GM21717 (cell line): ENCODE data around the gene SSTR3.

Experiments
- ATAC-seq: cut with Tn5 transposase; IDR thresholded peaks from one replicate; pipeline ENCODE4 v1.9.1; 2021; ENCODE audit warnings: mild to moderate bottlenecking, moderate library complexity; ENCODE audit not compliant: unreplicated experiment

Gene SSTR3

DNA sequence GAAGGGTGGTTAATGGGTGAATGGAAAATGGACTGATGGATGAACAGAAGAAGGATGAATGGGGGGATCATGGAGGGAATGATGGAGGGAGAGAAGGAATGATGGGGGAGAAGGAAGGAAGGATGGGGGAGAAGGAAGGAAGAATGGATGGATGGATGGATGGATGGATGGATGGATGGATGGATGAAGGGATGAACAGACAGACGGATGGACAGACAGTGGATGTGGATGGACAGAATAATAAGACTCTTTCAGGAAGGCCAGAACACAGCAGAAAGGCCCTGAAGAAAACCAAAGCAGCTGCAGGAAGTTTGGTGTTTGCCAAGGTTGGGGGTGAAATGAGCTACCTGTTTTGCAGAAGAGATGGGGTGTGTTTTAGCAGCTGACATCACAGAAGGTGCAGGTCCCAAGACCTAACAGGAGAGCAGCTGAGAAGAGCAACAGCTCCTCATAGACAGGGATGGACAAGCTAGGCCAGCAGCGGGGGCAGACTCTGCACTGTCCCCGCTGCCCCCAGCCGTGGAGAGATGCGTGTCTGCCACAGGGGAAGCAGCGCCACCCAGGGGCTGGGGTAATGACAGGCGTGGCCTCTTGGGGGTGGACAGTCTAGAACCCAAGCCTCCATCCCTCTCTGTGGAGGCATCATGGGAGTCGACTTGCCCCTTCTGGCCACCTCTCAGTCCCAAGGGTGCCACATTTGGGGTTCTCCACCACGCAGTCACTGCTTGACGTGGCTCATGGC lies 42.2 kb downstream of the SSTR3 start:
- ATAC-seq, result no peak

DNA sequence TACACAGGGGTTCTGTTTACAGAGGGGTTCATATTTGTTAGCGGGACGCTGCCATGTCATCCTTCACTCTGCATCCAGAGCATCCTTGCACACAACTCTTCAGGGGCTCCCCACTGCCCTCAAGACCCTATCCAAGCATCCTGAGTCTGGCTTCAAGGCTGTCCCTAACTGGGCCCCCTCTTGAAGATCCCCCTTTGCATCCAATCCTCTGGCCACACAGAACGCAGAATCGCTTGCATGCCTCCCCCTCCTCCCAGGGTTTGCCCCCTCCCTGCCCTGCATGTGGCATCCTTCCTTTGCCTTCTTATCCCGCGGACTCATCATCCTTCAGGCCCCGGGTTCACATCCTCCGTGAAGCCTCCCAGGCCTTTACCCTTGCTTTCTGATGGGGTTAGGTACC lies 42.9 kb downstream of the SSTR3 start:
- no peak for ATAC-seq

DNA sequence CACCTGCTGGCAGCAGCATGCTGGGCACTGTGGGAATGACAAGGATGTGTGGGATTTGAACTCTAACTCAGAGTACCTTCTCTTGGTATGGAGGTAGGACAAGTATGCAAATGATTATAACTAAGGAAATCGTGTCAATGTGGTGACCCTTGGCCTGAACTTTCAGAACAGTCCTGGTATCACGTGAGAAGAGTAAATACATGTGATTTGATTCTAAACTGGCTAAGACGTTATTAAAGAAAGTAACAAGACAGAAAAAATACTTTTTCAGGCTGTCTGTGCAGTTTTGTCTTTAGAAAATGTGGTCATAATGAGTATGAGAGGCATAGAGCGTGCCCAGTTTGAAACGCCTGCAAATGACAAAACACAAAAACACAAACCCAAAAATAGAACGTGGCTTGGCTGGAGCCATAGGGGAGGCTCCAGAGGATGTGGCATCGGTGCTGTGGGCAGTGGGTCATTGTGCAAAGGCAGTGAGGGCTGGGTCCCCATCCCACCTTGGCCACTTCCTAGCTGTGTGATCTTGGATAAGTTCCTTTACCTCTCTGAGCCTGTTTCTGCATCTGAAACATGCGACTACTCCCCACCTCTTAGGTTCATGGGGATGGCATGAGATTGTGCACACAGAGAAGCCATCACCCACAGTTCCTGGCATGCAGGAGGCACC lies 44.2 kb downstream of the SSTR3 start:
- no peak for ATAC-seq

DNA sequence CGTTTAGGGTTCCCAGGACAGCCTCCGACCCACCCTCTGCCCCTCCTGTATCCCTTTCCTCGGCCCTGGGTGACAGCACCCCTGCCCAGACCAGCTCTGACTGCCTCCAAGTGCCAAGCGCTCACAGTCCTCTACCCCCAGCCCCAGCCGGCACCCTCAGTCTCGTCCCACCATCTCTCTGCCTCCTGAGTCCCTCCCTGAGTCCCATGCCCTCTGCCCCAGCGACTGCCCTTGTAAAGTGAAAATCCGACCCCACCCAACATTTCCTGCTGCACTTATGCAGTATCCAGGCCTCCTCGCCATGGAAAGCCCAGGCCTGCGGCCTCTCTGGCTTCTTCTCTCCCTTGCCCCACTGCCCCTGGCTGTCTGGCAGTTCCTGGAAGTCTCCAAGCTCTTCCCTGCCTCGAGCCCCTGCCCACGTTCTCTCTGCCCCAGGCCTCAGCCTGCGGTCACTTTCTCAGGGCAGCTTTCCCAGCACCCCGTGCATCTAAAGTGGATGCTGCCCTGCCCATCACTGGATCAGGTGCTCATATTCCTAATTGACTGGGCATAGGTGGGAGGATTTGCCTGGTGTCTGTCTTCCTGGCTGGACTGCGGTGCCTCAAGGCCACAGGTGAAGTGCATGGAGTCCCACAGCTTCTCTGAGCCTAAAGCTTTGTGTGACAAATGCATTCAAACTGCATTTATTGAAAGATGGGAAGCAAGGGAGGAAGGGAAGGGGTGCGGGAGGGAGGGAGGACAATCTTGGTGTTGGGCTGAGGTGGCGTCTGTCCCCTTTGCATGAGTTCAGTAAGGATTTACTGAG lies 44.9 kb downstream of the SSTR3 start:
- ATAC-seq, result no peak

- ATAC-seq, result no peak
Measured at GRCh38 chr22:37166675-37167066, 45.6 kb downstream of the SSTR3 start.

DNA sequence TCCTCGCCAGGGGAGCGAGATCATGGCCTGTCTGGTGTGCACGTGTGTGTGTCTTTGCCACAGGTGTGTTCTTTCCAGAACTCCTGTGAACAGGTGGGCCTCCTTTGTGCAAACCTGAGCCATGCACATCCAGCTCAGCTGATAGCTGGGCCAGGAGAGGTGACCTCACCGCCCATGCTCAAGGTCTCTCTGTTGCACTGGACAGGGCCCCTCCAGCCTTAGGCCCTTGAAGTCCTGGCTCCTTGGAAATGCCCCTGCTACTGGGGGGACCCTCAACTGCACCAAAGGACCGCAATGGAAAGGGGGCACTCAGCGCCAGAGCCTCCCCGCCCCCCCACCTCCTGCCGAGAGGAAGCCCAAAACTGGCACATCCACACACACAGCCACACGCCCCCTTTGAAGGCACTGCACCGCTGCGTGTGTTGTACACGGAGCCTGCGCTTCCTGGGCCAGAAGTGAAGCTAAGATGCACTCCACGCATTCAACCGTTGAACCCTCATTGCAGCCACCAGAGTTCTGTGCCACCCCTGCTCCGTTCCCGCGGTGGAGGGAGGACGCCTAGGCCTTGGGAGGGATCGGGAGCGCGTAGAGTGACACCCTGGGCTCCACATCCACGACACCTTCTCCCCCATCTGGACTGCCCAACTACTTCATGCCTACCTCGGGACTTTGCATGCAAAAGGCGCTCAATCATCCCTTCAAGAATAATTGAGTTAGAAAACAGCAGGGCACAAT lies 46.2 kb downstream of the SSTR3 start:
- ATAC-seq, result no peak

DNA sequence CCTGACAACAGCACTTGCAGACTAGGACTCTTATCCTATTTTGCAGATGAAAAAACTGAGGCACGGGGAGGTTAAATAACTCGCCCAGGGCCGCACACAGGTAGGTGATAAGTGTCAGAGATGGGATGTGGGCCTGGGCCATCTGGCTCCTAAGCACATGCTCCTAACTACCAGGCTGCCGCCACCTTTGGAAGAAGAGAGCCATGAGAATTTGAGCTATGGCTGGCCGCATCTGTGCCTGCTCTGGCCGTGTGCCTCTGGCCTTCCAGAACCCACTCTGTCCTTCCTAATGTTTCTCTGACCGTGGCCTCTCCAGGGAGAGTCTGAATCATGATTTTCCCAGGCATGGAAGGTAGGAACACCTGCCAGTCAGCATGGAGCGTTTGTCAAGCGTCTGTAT lies 47.2 kb downstream of the SSTR3 start:
- no peak for ATAC-seq

GRCh38 chr22:37164505-37164887 lies 47.8 kb downstream of the SSTR3 start:
- ATAC-seq, result no peak

- ATAC-seq, result peak; percentile 29
Measured at GRCh38 chr22:37163575-37164504, 48.4 kb downstream of the SSTR3 start.

DNA sequence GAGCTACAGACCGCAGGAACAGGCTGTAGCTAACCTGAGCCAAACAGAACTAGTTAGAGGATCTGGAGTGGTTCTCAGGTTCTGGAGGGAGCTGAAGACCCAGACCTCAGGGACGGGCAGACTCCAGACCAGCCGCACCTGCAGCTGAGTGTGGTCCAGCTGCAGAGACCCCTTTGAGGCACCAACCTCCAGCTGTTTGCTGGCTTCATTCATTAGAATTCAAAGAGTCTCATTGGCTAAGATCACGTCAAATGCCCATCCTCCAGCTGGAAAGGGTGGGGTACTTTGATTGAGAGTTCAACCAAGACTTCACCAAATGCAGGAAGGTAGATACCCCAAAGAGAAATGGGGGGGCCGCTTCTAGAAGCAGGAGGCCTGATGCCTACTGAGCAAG lies 49.2 kb downstream of the SSTR3 start:
- ATAC-seq, result no peak

- ATAC-seq, result peak; percentile 45
Measured at GRCh38 chr22:37162221-37163095, 49.8 kb downstream of the SSTR3 start.

DNA sequence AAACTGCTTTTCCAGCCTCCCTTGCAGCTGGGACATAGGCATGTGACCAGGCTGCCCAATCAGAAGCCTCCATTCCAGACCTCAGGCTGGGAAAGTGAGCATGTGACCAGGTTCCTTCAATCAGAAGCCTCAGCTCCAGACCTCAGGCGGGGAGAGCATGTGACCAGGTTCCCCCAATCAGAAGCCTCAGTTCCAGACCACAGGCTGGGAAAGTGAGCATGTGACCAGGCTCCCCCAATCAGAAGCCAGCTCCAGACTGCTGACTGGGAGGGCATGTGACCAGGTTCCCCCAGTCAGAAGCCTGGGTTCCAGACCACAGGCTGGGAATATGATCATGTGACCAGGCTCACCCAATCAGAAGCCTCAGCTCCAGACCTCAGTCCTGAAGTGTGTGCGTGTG lies 50.8 kb downstream of the SSTR3 start:
- no peak for ATAC-seq

- ATAC-seq, result no peak
Measured at GRCh38 chr22:37160027-37160426, 52.2 kb downstream of the SSTR3 start.

GRCh38 chr22:37158963-37159290 lies 53.4 kb downstream of the SSTR3 start:
- no peak for ATAC-seq

DNA sequence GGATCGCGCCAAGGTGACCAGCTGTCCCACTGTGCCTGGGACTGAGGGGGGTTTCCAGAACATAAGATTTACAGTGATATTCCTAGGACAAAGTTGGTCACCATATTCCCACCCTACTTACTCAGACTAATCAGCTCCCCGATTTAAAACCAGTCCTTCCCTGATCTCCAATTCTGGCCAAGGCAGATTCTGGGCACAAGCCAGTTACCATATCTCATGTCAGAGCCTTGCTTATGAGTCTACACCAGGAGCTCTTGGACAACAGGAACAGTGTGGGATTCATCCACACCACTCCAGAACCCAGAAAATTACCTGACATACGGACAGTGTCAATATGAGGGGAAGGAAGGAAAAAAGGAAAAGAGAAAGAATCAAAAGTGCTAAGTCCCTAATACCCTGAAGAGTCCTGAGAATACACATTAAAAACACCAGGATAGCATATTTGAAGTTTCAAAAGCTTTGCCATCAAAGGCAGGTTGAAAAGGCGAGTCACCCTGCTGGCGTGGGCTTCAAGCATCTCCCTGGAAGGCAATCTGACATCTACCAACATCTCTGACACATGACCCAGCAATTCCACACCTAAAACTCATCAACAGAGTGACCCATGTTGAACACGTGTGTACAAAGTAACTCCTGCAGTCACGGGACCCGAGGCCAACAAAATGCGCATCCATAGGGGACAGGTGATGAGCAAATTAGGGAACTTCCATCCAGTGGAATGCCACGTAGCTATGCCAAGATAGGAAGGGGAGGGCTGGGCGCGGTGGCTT lies 54.6 kb downstream of the SSTR3 start:
- ATAC-seq, result no peak

DNA sequence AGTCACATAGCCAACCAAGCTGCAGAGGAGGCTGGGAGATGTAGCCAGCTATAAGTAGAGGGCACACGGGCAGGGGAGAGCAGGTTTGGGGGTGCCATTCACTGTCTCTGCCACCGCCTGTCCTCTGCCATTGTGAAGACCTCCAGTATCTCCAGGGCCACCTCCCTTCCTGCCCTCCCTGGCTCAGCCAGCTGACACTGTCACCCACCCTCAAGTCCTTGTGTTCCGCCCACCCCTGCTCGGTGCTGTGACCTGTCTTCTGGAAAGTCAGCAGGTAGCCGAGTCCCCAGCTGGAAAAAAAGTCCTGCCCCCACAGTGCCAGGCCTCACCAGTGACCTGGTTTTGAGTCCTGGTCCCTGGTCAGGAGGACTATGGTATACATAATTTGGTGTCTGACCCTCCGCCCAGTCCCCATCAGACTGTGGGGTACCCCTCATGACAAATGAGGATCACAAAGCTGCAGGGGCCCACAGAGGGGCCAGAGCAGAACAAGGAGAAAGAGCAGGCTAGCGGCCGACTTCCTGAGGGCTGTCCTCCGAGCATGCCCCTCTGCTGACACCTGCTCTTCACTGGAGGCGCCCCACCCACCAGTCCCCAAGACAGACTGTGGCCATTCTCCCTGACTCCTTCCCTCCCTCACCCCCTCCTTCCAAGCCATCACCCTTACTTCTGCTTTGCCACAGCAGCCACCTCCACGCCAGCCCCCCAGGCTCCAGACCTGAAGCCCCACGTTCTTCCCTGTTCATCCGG lies 55.4 kb downstream of the SSTR3 start:
- no peak for ATAC-seq

GRCh38 chr22:37155971-37156370 lies 56.3 kb downstream of the SSTR3 start:
- no peak for ATAC-seq
